ENCODE results near the gene DSP.

- TF ChIP-seq EZH2phosphoT487 (IDR thresholded peaks at IDR 0.05; ENCODE audit: insufficient read depth, low read depth) (no peak), EZH2 (IDR thresholded peaks at IDR 0.05; ENCODE audit: insufficient read depth, poor library complexity, severe bottlenecking) (no peak)
Measured at GRCh38 chr6:7590918-7591302, 49.4 kb downstream of the DSP start.
